Keratinocyte (primary cell): Measurements from ENCODE around the gene IQSEC2. TPM values are rescaled to one million over a fixed set of nuclear protein-coding genes. Genes with fewer than 3 reads are reported as not detected.
A peak's percentile ranks its signal among the peaks of the same experiment; 100 is the strongest.

ENCODE experiments used
- DNase-seq: peaks from one replicate; pipeline ENCODE4 v3.0.0-alpha.2; 2011; ENCODE audit warnings: low read depth, missing footprints, low spot score
- FAIRE-seq: peaks from 2 replicates; lab custom pipeline; 2011; peaks lifted over from hg19 to GRCh38; lab: Jason Lieb, UNC
- H2AFZ ChIP-seq: 2 replicates; pipeline ENCODE4 v1.6.0; 2012; ENCODE audit warnings: low read length, control low read depth, inconsistent platforms; ENCODE audit not compliant: control insufficient read depth
- H3K27ac ChIP-seq: 2 replicates; pipeline ENCODE4 v1.5.1; 2011; ENCODE audit warnings: low read length; ENCODE audit not compliant: control insufficient read depth, insufficient read depth
- H3K27me3 ChIP-seq: 3 replicates; pipeline ENCODE4 v1.6.0; 2011; ENCODE audit warnings: low read length; ENCODE audit not compliant: control insufficient read depth, insufficient read depth; ENCODE audit errors: extremely low read depth
- H3K36me3 ChIP-seq, 2 experiments: 2 replicates in 1 of 2; 3 replicates in 1 of 2; pipeline ENCODE4 v1.5.1; 2011; ENCODE audit warnings: low read length in 2 of 2, mild to moderate bottlenecking in 1 of 2; ENCODE audit not compliant: control insufficient read depth in 2 of 2, insufficient read depth in 2 of 2; ENCODE audit errors: extremely low read depth in 1 of 2
- H3K4me1 ChIP-seq: 3 replicates; pipeline ENCODE4 v1.5.1; 2011; ENCODE audit warnings: low read length; ENCODE audit not compliant: control insufficient read depth, insufficient read depth; ENCODE audit errors: extremely low read depth
- H3K4me2 ChIP-seq: 3 replicates; pipeline ENCODE4 v1.6.0; 2011; ENCODE audit warnings: low read depth, low read length; ENCODE audit not compliant: control insufficient read depth, insufficient read depth; ENCODE audit errors: extremely low read depth
- H3K4me3 ChIP-seq, 3 experiments: fragments of 200-600 bp in 1 of 3; sonication (generic) in 1 of 3; 2 replicates in 2 of 3; 3 replicates in 1 of 3; pipeline ENCODE4 v1.5.1; 2011 to 2016; ENCODE audit warnings: low read length in 3 of 3, mild to moderate bottlenecking in 3 of 3, control low read depth in 2 of 3, inconsistent platforms in 1 of 3, low read depth in 1 of 3, mixed read lengths in 1 of 3, mixed run types in 1 of 3, moderate library complexity in 1 of 3; ENCODE audit not compliant: control insufficient read depth in 2 of 3, insufficient read depth in 2 of 3; ENCODE audit errors: extremely low read depth in 1 of 3
- H3K79me2 ChIP-seq: 2 replicates; pipeline ENCODE4 v1.6.0; 2012; ENCODE audit warnings: low read length; ENCODE audit not compliant: control insufficient read depth, insufficient read depth
- H3K9ac ChIP-seq: 3 replicates; pipeline ENCODE4 v1.6.0; 2011; ENCODE audit warnings: low read length; ENCODE audit not compliant: control insufficient read depth, insufficient read depth; ENCODE audit errors: extremely low read depth
- H3K9me1 ChIP-seq: 3 replicates; pipeline ENCODE4 v1.6.0; 2011; ENCODE audit warnings: low read length; ENCODE audit not compliant: control insufficient read depth, insufficient read depth; ENCODE audit errors: extremely low read depth
- H3K9me3 ChIP-seq: 2 replicates; pipeline ENCODE4 v1.5.1; 2012; ENCODE audit warnings: low read depth, low read length; ENCODE audit not compliant: control insufficient read depth
- H4K20me1 ChIP-seq: 3 replicates; pipeline ENCODE4 v1.6.0; 2011; ENCODE audit warnings: low read length; ENCODE audit not compliant: control insufficient read depth, insufficient read depth; ENCODE audit errors: extremely low read depth
- CTCF ChIP-seq, 3 experiments: IDR thresholded peaks in 1 of 3; conservative IDR thresholded peaks in 1 of 3; optimal IDR thresholded peaks in 1 of 3; 2 replicates in 2 of 3; 3 replicates in 1 of 3; pipeline versions ENCODE3 to v1.5.1; 2011; ENCODE audit warnings: low read length in 3 of 3, mild to moderate bottlenecking in 3 of 3, moderate library complexity in 2 of 3, control low read depth in 1 of 3, inconsistent platforms in 1 of 3; ENCODE audit not compliant: insufficient read depth in 2 of 3; ENCODE audit errors: extremely low read depth in 1 of 3
- EZH2 ChIP-seq: IDR thresholded peaks from one replicate; pipeline ENCODE4 v1.6.1; 2012; ENCODE audit warnings: inconsistent platforms, mild to moderate bottlenecking, low read length, moderate library complexity
- dilution Hi-C: fragments of 300-500 bp; cut with MboI; formaldehyde crosslinking; loops from one replicate; pipeline ENCODE4 v1.7.0; 2020; ENCODE audit warnings: low sequenced_read_pairs; ENCODE audit not compliant: extremely low pct_ligation_motif_present
- polyA plus RNA-seq, 5 experiments: library from polyadenylated mRNA; depleted of rRNA in 3 of 5; stranded (reverse) in 3 of 5; stranded (forward) in 1 of 5; unstranded in 1 of 5; fragments of >200 nt; gene quantifications; 1 replicate in 1 of 5; 2 replicates in 3 of 5; 3 replicates in 1 of 5; pipeline versions ENCODE4 v1.2.1 to v1.2.3, GENCODE V29; 2011 to 2012; ENCODE audit warnings: missing spikeins in 2 of 5, low read depth in 1 of 5, low replicate concordance in 1 of 5

IQSEC2 gene
- polyA plus RNA-seq, 1 donor (not counting 4 experiments of a cell fraction or from before 2014, with no cell fraction given) = 4.7 TPM

GRCh38 chrX:53224860-53225797, 56.3 kb downstream of the IQSEC2 start, which contains the start of gene KDM5C:
KDM5C (minus strand) TSS chrX:53225207; CDS start chrX:53224889, 318 bp downstream.
- peak within 1 kb of the TSS; percentile 99 for H3K27ac ChIP-seq
- FAIRE-seq (peak; percentile 71), DNase-seq (peak; percentile 68)
- H3K4me3 ChIP-seq = peak within 1 kb of the TSS; percentile 78 to 94 (median 87)
- no peaks in the 10 kb centered on the region for H3K9me3 ChIP-seq
- TF ChIP-seq EZH2 (no peak), CTCF (optimal IDR thresholded peaks at IDR 0.05 in 1 of 3, IDR thresholded peaks at IDR 0.05 in 1 of 3, conservative IDR thresholded peaks at IDR 0.05 in 1 of 3; ENCODE audit: extremely low read depth in 1 of 3, insufficient read depth in 2 of 3, low read length in 3 of 3) (no peak)
- peaks cover 25% of the 10 kb centered on the region for H4K20me1 ChIP-seq
- peak within 1 kb of the TSS; percentile 96 for H3K9ac ChIP-seq
- peaks cover 10 to 22% of the 10 kb centered on the region in 2 experiments for H3K36me3 ChIP-seq
- H3K4me1 ChIP-seq = peaks cover 18% of the 10 kb centered on the region
- H3K79me2 ChIP-seq = peaks cover 48% of the 10 kb centered on the region
- H3K4me2 ChIP-seq = peak within 1 kb of the TSS; percentile 83
- H3K27me3 ChIP-seq = no peaks in the 10 kb centered on the region
- peaks cover 10% of the 10 kb centered on the region for H3K9me1 ChIP-seq
- dilution Hi-C loops = no loop called here
- H2AFZ ChIP-seq = peak within 1 kb of the TSS; percentile 98

- Histone ChIP-seq H3K36me3 (peaks cover 15 to 30% of the 10 kb centered on the region in 2 experiments), H3K27me3 (no peaks in the 10 kb centered on the region), H3K9me1 (peaks cover 10% of the 10 kb centered on the region), H3K9ac (peak overlapping the region; percentile 96), H3K27ac (peak overlapping the region; percentile 99), H3K9me3 (no peaks in the 10 kb centered on the region), H2AFZ (no peak overlapping the region), H4K20me1 (peaks cover 25% of the 10 kb centered on the region), H3K4me1 (peaks cover 18% of the 10 kb centered on the region), H3K79me2 (peaks cover 56% of the 10 kb centered on the region), H3K4me3 (peak overlapping the region; percentile 78 to 94 (median 87)), H3K4me2 (peak overlapping the region; percentile 83)
- DNase-seq (peak; percentile 19), FAIRE-seq (peak; percentile 79)
- TF ChIP-seq CTCF (optimal IDR thresholded peaks at IDR 0.05 in 1 of 3, IDR thresholded peaks at IDR 0.05 in 1 of 3, conservative IDR thresholded peaks at IDR 0.05 in 1 of 3; ENCODE audit: extremely low read depth in 1 of 3, insufficient read depth in 2 of 3, low read length in 3 of 3) = no peak
- TF ChIP-seq EZH2 = no peak
- dilution Hi-C loops = no loop called here
These were observed 57.2 kb downstream of the IQSEC2 start for GRCh38 chrX:53223955-53224859.
